ENCODE results near the gene TMUB1.

DNA sequence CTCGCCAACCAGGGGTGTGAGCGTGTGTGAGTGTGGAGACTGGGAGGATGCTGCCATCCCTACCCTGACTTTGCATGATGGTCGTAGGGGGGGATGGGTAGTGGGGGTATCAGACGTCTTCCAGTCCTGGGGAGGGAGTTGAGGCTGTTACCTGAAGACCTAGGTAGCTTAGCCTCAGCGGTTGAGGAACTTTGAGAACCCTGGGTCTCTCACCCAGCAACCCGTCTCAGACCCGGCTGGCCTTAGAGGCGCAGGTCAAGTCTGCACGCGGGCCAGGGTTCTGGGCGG lies 21.2 kb downstream of the TMUB1 start:
- TF ChIP-seq ZHX1 (conservative IDR thresholded peaks at IDR 0.05; ENCODE audit: low read length) (no peak), CTBP1 (IDR thresholded peaks at IDR 0.05; ENCODE audit: borderline replicate concordance) (no peak), TCF7L2 (IDR thresholded peaks at IDR 0.05; ENCODE audit: low read depth, low read length) (no peak), ZNF24 (IDR thresholded peaks at IDR 0.05) (no peak)

Data from K562 (cell line).